Sigmoid colon (tissue), 7 donors: Measurements from ENCODE around the gene CYP2W1. TPM values are rescaled to one million over a fixed set of nuclear protein-coding genes. Genes with fewer than 3 reads are reported as not detected.
A peak's percentile ranks its signal among the peaks of the same experiment; 100 is the strongest.

Source experiments
- DNase-seq: peaks from one replicate; pipeline ENCODE4 v3.0.0-alpha.2; 2019
- H3K27ac ChIP-seq, 4 donors: fragments of 200-600 bp; sonication (generic); one replicate each; pipeline ENCODE4 v1.5.1; 2016 to 2019; ENCODE audit warnings: mild to moderate bottlenecking in 1 of 4
- H3K27me3 ChIP-seq, 3 donors: fragments of 200-600 bp; sonication (generic); one replicate each; pipeline ENCODE4 v1.5.1; 2019; ENCODE audit warnings: mild to moderate bottlenecking in 1 of 3
- H3K36me3 ChIP-seq, 4 donors: fragments of 200-600 bp; sonication (generic); one replicate each; pipeline ENCODE4 v1.5.1; 2016 to 2019
- H3K4me1 ChIP-seq, 4 donors: fragments of 200-600 bp; sonication (generic); one replicate each; pipeline ENCODE4 v1.5.1; 2017 to 2019
- H3K4me3 ChIP-seq, 4 donors: fragments of 200-600 bp; sonication (generic); one replicate each; pipeline ENCODE4 v1.5.1; 2017 to 2019; ENCODE audit warnings: mild to moderate bottlenecking in 2 of 4, moderate library complexity in 1 of 4
- H3K9me3 ChIP-seq, 4 donors: fragments of 200-600 bp in 3 of 4; sonication (generic) in 3 of 4; one replicate each; pipeline versions ENCODE4 v1.5.1 to v1.6.1; 2013 to 2019
- EP300 ChIP-seq, 4 donors: sonication (generic); formaldehyde crosslinking; IDR thresholded peaks; one replicate each; pipeline ENCODE4 v1.6.1; 2017; ENCODE audit warnings: antibody characterized with exemption in 4 of 4
- POLR2A ChIP-seq, 2 donors: fragments of 450-650 bp; IDR thresholded peaks; one replicate each; pipeline ENCODE4 v1.6.1; 2016; ENCODE audit warnings: antibody characterized with exemption in 2 of 2, mild to moderate bottlenecking in 2 of 2, moderate library complexity in 2 of 2
- POLR2AphosphoS5 ChIP-seq, 4 donors: sonication (generic); formaldehyde crosslinking; IDR thresholded peaks; one replicate each; pipeline ENCODE4 v1.6.1; 2017; ENCODE audit warnings: antibody characterized with exemption in 4 of 4
- WGBS, 2 donors: extraction: QIAGEN DNeasy Blood & Tissue Kit; methylation state at CpG; one replicate each; pipeline ENCODE4 v1.1.7; 2013; 5-methylcytosine and 5-hydroxymethylcytosine counted together
- intact Hi-C: fragments of 100-400 bp; cut with DNase I; formaldehyde crosslinking; loops from one replicate; pipeline ENCODE4 v1.15.1; 2023
- polyA plus RNA-seq, 3 donors: library from polyadenylated mRNA; stranded (reverse); fragments of 200-250 nt; gene quantifications; one replicate each; pipeline ENCODE4 v1.2.3, GENCODE V29; 2013
- total RNA-seq, 4 donors: library from RNA; depleted of rRNA; stranded (reverse); fragments of >200 nt; gene quantifications; one replicate each; pipeline ENCODE4 v1.1.0, GENCODE V29; 2016
- TF ChIP-seq, protein P1 (sequence below), 4 experiments: fragments of 450-650 bp in 3 of 4; fragments of 200-600 bp in 1 of 4; IDR thresholded peaks; one replicate each; pipeline ENCODE4 v1.5.1; 2016 to 2019; ENCODE audit warnings: antibody characterized with exemption in 4 of 4, mild to moderate bottlenecking in 3 of 4, moderate library complexity in 2 of 4
- donor health status: healthy with polysubstance abuse.
- donor health status: Bipolar disorder and iron deficiency.
- donor health status: healthy.

Gene CYP2W1
- total and polyA plus RNA-seq, 7 donors: 0.83 to 3.8 TPM; not detected in 5

- no peaks in the 10 kb centered on the region for H3K9me3 ChIP-seq
- no peak overlapping the region for H3K4me3 ChIP-seq
- TF ChIP-seq POLR2A (IDR thresholded peaks at IDR 0.05): no peak
- H3K27ac ChIP-seq: peak overlapping the region in 1 of 4 donors; percentile 10
- 14 to 61% methylated on average over 29 of the region's 29 CpGs for WGBS, 2 donors
- no peaks in the 10 kb centered on the region for H3K36me3 ChIP-seq
- H3K27me3 ChIP-seq: no peaks in the 10 kb centered on the region
- no peaks in the 10 kb centered on the region for H3K4me1 ChIP-seq
- DNase-seq: peak; percentile 53
- intact Hi-C loops: no loop called here
These were observed 36.6 kb upstream of the CYP2W1 start for GRCh38 chr7:946256-946996.

GRCh38 chr7:947391-948210 is 35.4 kb upstream of the CYP2W1 start:
- TF ChIP-seq POLR2A (IDR thresholded peaks at IDR 0.05) (no peak), EP300 (IDR thresholded peaks at IDR 0.05) (no peak)
- no peak overlapping the region for H3K27ac ChIP-seq
- intact Hi-C loops: no loop called here
- H3K9me3 ChIP-seq: no peaks in the 10 kb centered on the region
- peak; percentile 56 for DNase-seq
- H3K27me3 ChIP-seq: no peaks in the 10 kb centered on the region
- H3K4me1 ChIP-seq: peaks cover 0 to 6% (median 2%) of the 10 kb centered on the region in 4 donors
- H3K4me3 ChIP-seq: no peak overlapping the region
- H3K36me3 ChIP-seq: no peaks in the 10 kb centered on the region
- 78 to 88% methylated on average over 37 of the region's 37 CpGs for WGBS, 2 donors

DNA sequence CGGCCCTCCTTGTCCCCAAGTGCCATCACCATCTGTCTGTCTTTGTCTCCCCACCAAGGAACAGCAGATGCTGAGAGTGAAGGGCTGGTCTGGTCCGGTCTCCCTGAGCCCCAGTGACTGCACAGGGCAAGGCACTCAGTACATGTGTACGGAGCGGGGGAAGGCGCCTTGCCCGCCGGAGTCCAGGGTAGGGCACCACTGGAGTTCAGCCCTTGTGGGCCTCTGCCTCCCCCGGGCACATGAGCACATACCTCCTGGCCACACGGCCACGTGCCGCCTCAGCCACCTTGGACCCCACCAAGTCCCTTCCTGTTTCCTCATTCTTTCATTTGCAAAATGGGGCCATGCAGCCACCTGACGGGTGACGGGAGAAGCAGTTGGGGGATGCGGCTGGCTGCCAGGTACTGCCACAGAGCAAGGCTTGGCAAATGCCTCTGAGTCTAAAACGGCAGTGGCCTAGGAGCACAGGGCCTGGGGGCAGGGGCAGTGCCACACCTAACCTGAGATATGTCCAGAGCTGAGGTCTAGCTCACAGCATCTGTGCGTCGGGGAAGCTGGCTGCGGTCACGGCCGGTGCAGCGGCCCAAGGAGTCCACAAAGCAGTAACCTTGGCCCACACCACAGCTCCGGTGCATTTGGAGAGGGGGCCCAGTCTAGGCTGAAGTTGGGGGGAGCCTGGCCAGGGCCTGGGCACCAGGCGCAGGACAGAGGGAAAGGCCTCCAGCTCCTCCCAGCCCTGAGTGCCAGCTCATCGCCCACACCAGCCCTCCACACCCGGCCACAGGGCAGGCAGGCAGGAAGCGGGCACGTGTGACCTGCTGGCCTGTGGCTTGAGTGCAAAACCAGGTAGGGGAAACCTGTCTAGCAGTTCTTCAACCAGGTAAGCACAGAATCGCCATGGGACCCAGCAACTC is 33.7 kb upstream of the CYP2W1 start:
- peak; percentile 58 for DNase-seq
- Histone ChIP-seq H3K27me3 (no peaks in the 10 kb centered on the region), H3K36me3 (no peaks in the 10 kb centered on the region), H3K4me3 (no peak overlapping the region), H3K9me3 (no peaks in the 10 kb centered on the region), H3K4me1 (peaks cover 0 to 20% (median 16%) of the 10 kb centered on the region in 4 donors), H3K27ac (no peak overlapping the region)
- 84 to 91% methylated on average over 27 to 28 of the region's 28 CpGs for WGBS, 2 donors
- intact Hi-C loops: no loop called here
- no peak for TF ChIP-seq EP300 (IDR thresholded peaks at IDR 0.05)
- no peak for TF ChIP-seq POLR2AphosphoS5 (IDR thresholded peaks at IDR 0.05)
- TF ChIP-seq, protein P1, sequence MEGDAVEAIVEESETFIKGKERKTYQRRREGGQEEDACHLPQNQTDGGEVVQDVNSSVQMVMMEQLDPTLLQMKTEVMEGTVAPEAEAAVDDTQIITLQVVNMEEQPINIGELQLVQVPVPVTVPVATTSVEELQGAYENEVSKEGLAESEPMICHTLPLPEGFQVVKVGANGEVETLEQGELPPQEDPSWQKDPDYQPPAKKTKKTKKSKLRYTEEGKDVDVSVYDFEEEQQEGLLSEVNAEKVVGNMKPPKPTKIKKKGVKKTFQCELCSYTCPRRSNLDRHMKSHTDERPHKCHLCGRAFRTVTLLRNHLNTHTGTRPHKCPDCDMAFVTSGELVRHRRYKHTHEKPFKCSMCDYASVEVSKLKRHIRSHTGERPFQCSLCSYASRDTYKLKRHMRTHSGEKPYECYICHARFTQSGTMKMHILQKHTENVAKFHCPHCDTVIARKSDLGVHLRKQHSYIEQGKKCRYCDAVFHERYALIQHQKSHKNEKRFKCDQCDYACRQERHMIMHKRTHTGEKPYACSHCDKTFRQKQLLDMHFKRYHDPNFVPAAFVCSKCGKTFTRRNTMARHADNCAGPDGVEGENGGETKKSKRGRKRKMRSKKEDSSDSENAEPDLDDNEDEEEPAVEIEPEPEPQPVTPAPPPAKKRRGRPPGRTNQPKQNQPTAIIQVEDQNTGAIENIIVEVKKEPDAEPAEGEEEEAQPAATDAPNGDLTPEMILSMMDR (IDR thresholded peaks at IDR 0.05): no peak
- no peak for TF ChIP-seq POLR2A (IDR thresholded peaks at IDR 0.05)

- 91 to 92% methylated on average over 21 of the region's 21 CpGs for WGBS, 2 donors
- intact Hi-C loops: loop anchor here (5.0 to 10.0 kb wide), 4 partner anchors 35 to 167 kb away; partner anchors contain the start of gene GET4
- Histone ChIP-seq H3K4me3 (no peak overlapping the region), H3K36me3 (no peaks in the 10 kb centered on the region), H3K9me3 (no peaks in the 10 kb centered on the region), H3K4me1 (peaks cover 0 to 36% (median 25%) of the 10 kb centered on the region in 4 donors), H3K27me3 (no peaks in the 10 kb centered on the region), H3K27ac (no peak overlapping the region)
- TF ChIP-seq POLR2A (IDR thresholded peaks at IDR 0.05) (no peak), EP300 (IDR thresholded peaks at IDR 0.05) (no peak), POLR2AphosphoS5 (IDR thresholded peaks at IDR 0.05) (no peak)
- TF ChIP-seq, protein P1 (IDR thresholded peaks at IDR 0.05): no peak
- DNase-seq: peak; percentile 63
These were observed 31.0 kb upstream of the CYP2W1 start for GRCh38 chr7:951881-952547.
